Mammary epithelial cell (primary cell): ENCODE measurements around the gene SFN.

Experiments
- CTCF ChIP-seq, 2 donors: IDR thresholded peaks in 1 of 2; conservative IDR thresholded peaks in 1 of 2; 2 replicates each; pipeline ENCODE4 v1.5.1; 2011 to 2012; ENCODE audit warnings: inconsistent platforms in 2 of 2, low read length in 2 of 2, mild to moderate bottlenecking in 2 of 2, control low read depth in 1 of 2, low read depth in 1 of 2; ENCODE audit not compliant: insufficient read depth in 1 of 2; ENCODE audit errors: extremely low read depth in 1 of 2
- EZH2 ChIP-seq: IDR thresholded peaks from 2 replicates; pipeline ENCODE4 v1.6.1; 2012; ENCODE audit warnings: low read length, inconsistent platforms, borderline replicate concordance

GRCh38 chr1:26824731-26825130 is 38.2 kb upstream of the SFN start:
- TF ChIP-seq CTCF (conservative IDR thresholded peaks at IDR 0.05 in 1 of 2, IDR thresholded peaks at IDR 0.05 in 1 of 2; ENCODE audit: extremely low read depth in 1 of 2, insufficient read depth in 1 of 2, low read depth in 1 of 2, low read length in 2 of 2) (no peak), EZH2 (no peak)
